ENCODE measurements around the gene VCPKMT. TPM values are rescaled to one million over a fixed set of nuclear protein-coding genes. Genes with fewer than 3 reads are reported as not detected.
A peak's percentile ranks its signal among the peaks of the same experiment; 100 is the strongest.

The VCPKMT gene
- total and polyA plus RNA-seq, 8 donors, result 2.8 to 13.3 (median 3.0) TPM

DNA sequence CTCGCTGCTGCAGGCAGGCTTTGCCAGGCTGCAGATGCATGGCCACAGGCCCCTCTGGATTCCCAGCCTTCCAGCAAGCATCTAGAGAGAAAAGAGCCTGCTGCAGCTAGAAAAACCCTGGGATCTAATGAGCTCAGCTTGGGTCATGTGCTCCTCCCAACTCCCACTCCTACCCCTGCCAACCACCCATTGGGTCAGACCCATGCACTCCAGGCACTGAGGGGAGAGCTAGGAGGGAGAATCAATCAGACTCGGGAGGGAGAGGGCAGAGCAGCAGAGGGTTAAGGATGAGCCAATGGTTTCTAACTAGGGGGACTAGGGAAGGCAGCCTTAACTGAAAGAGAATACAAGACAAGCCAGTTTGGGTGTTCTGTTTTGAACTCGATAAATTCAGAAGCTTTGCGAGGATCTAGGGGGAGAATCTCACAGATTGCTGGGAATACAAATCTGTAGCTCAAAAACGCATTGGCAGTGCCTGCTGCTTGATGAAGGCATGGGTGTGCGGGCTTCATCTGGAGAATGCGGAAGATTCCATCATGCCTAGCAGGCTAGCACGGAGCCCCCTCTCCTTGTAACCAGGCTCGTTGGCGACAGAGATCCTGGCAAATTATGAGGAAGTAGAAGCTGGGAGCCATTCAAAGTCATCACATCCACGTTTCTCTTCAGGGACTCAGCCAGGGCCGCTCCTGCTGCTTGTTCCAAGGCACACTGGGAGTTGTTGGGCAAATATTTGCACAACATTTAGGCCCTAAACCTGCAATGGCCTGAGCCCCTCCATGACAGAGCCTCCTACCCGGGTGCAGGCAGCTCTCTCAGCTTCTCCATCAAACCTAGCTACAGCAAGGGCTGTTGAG, 56.4 kb downstream of the VCPKMT start:
- FAIRE-seq (no peak), ATAC-seq (no peak), DNase-seq (no peak)
- Histone ChIP-seq H3K9me3 (no peaks in the 10 kb centered on the region), H3K27ac (peak overlapping the region in 3 of 4 donors; percentile 6 to 75 (median 69)), H3K4me1 (peaks cover 0 to 29% (median 0%) of the 10 kb centered on the region in 3 donors), H3K36me3 (no peaks in the 10 kb centered on the region), H3K27me3 (no peaks in the 10 kb centered on the region), H3K4me3 (no peak overlapping the region)
- intact Hi-C loops (cut with DNase I), result no loop called here
- TF ChIP-seq, protein P1, sequence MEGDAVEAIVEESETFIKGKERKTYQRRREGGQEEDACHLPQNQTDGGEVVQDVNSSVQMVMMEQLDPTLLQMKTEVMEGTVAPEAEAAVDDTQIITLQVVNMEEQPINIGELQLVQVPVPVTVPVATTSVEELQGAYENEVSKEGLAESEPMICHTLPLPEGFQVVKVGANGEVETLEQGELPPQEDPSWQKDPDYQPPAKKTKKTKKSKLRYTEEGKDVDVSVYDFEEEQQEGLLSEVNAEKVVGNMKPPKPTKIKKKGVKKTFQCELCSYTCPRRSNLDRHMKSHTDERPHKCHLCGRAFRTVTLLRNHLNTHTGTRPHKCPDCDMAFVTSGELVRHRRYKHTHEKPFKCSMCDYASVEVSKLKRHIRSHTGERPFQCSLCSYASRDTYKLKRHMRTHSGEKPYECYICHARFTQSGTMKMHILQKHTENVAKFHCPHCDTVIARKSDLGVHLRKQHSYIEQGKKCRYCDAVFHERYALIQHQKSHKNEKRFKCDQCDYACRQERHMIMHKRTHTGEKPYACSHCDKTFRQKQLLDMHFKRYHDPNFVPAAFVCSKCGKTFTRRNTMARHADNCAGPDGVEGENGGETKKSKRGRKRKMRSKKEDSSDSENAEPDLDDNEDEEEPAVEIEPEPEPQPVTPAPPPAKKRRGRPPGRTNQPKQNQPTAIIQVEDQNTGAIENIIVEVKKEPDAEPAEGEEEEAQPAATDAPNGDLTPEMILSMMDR (IDR thresholded peaks at IDR 0.05), result no peak
- 76% methylated on average over 13 of the region's 13 CpGs for WGBS, 2 donors

Other genes with a start within 250 kb of the VCPKMT start
- 10 to 100 TPM; 12.4 to 32.4 (median 16.6) TPM for gene ARF6, start 223.5 kb downstream of the VCPKMT start, total RNA-seq
- 10 to 100 TPM in 1 of 2 donors, 1 to 10 TPM in 1; 8.9 to 16.7 TPM for gene ARF6, start 223.5 kb downstream of the VCPKMT start, polyA plus RNA-seq
- 10 to 100 TPM; 10.2 to 19.9 (median 11.6) TPM for gene SOS2, start 115.0 kb upstream of the VCPKMT start, total RNA-seq
- 1 to 10 TPM; 4.2 to 9.1 TPM for gene SOS2, start 115.0 kb upstream of the VCPKMT start, polyA plus RNA-seq
- gene L2HGDH, start 195.7 kb upstream of the VCPKMT start, total RNA-seq, result 1 to 10 TPM; 3.1 to 5.1 (median 3.7) TPM
- gene L2HGDH, start 195.7 kb upstream of the VCPKMT start, polyA plus RNA-seq, result 1 to 10 TPM in 1 of 2 donors, under 1 TPM in 1; 0.99 to 1.9 TPM
- gene DMAC2L, start 195.8 kb upstream of the VCPKMT start, total RNA-seq, result 10 to 100 TPM in 2 of 6 donors, 1 to 10 TPM in 4; 8.3 to 17.7 (median 9.9) TPM
- 10 to 100 TPM in 1 of 2 donors, 1 to 10 TPM in 1; 8.7 to 10.0 TPM for gene DMAC2L, start 195.8 kb upstream of the VCPKMT start, polyA plus RNA-seq